ENCODE data around the gene APOB. TPM values are rescaled to one million over a fixed set of nuclear protein-coding genes. Genes with fewer than 3 reads are reported as not detected.

The APOB gene
- total RNA-seq, 1 donor from 2014 or later = 0.40 TPM

GRCh38 chr2:21019000-21019677 lies 24.7 kb downstream of the APOB start:
- no peak for DNase-seq (ENCODE audit: low read depth, low spot score)

- no peak for DNase-seq (ENCODE audit: low read depth, low spot score)
These were observed 25.6 kb downstream of the APOB start for GRCh38 chr2:21018290-21018689.

- no peak for DNase-seq (ENCODE audit: low read depth, low spot score)
These were observed 26.1 kb downstream of the APOB start for GRCh38 chr2:21017748-21018276.

GRCh38 chr2:21015281-21015645 lies 28.6 kb downstream of the APOB start:
- no peak for DNase-seq (ENCODE audit: low read depth, low spot score)

GRCh38 chr2:21014364-21015280 lies 29.3 kb downstream of the APOB start:
- no peak for DNase-seq (ENCODE audit: low read depth, low spot score)

GRCh38 chr2:21013043-21013816 lies 30.6 kb downstream of the APOB start:
- DNase-seq (ENCODE audit: low read depth, low spot score) = no peak

GRCh38 chr2:21012557-21012937 lies 31.3 kb downstream of the APOB start:
- no peak for DNase-seq (ENCODE audit: low read depth, low spot score)

- DNase-seq (ENCODE audit: low read depth, low spot score) = no peak
These were observed 31.9 kb downstream of the APOB start for GRCh38 chr2:21011876-21012556.

- no peak for DNase-seq (ENCODE audit: low read depth, low spot score)
These were observed 32.4 kb downstream of the APOB start for GRCh38 chr2:21011453-21011852.

GRCh38 chr2:21010813-21011439 lies 32.9 kb downstream of the APOB start:
- no peak for DNase-seq (ENCODE audit: low read depth, low spot score)

- no peak for DNase-seq (ENCODE audit: low read depth, low spot score)
These were observed 34.1 kb downstream of the APOB start for GRCh38 chr2:21009662-21010225.

GRCh38 chr2:21008790-21009661 lies 34.8 kb downstream of the APOB start:
- no peak for DNase-seq (ENCODE audit: low read depth, low spot score)

GRCh38 chr2:21008014-21008789 lies 35.7 kb downstream of the APOB start:
- no peak for DNase-seq (ENCODE audit: low read depth, low spot score)

- no peak for DNase-seq (ENCODE audit: low read depth, low spot score)
These were observed 36.5 kb downstream of the APOB start for GRCh38 chr2:21007129-21008013.

- no peak for DNase-seq (ENCODE audit: low read depth, low spot score)
These were observed 37.3 kb downstream of the APOB start for GRCh38 chr2:21006423-21007128.

GRCh38 chr2:21005700-21006422 lies 38.0 kb downstream of the APOB start:
- no peak for DNase-seq (ENCODE audit: low read depth, low spot score)

Data from pulmonary artery endothelial cell (primary cell).